ENCODE data around the gene PDCL2. TPM values are rescaled to one million over a fixed set of nuclear protein-coding genes. Genes with fewer than 3 reads are reported as not detected.

Gene PDCL2
- polyA plus RNA-seq, 1 donor from 2014 or later, result not detected

DNA sequence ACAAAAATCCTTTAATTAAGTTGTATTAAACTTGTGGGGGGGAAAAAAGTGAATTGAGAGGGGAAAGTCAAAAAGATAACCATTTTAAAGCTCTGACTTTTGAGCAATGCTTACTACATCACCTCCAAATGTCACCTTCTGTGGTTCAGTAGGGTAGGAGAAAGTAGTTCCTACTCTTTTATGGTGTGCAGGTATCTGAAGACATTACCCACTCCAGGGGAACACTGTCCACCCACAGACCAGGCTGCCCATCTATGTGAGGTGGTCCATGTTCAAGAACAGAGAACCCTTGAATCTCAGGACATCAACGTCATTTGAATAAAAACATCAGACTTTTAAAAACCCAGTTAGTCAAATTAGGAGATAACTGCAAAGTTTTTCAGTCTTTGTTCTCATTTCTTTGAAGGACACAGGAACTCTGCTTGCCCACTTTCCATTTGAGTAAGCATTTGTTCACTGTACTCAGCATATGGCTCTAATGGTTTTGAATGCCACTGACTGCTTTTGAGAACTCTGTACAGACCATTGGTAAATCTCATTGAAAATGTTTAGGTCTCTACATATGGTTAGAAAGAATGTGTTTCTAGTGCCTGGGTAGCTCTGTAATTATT lies 25.6 kb upstream of the PDCL2 start:
- H2AFZ ChIP-seq (ENCODE audit: low read depth, low read length), result no peak overlapping the region
- no peak overlapping the region for H3K9ac ChIP-seq (ENCODE audit: low read length)
- H4K20me1 ChIP-seq (ENCODE audit: insufficient read depth), result no peaks in the 10 kb centered on the region
- H3K4me3 ChIP-seq (ENCODE audit: low read length), result no peak overlapping the region
- no peaks in the 10 kb centered on the region for H3K27me3 ChIP-seq (ENCODE audit: insufficient read depth, low read depth, low read length)
- H3K27ac ChIP-seq (ENCODE audit: low read length), result no peak overlapping the region
- H3K9me3 ChIP-seq (ENCODE audit: low read length), result no peaks in the 10 kb centered on the region
- no peaks in the 10 kb centered on the region for H3K9me2 ChIP-seq (ENCODE audit: insufficient read depth, low read length)
- H3F3A ChIP-seq (ENCODE audit: insufficient read depth, low read length, poor library complexity, severe bottlenecking), result no peaks in the 10 kb centered on the region
- TF ChIP-seq RAD21 (conservative IDR thresholded peaks at IDR 0.05) (no peak), CTCF (IDR thresholded peaks at IDR 0.05; ENCODE audit: poor library complexity, severe bottlenecking) (no peak), MXI1 (conservative IDR thresholded peaks at IDR 0.05; ENCODE audit: poor library complexity, severe bottlenecking) (no peak), TAF1 (IDR thresholded peaks at IDR 0.05; ENCODE audit: low read depth) (no peak), EZH2 (IDR thresholded peaks at IDR 0.05; ENCODE audit: borderline replicate concordance, insufficient read depth, low read length, poor library complexity, severe bottlenecking) (no peak), EP300 (conservative IDR thresholded peaks at IDR 0.05; ENCODE audit: poor library complexity, severe bottlenecking) (no peak), SMC3 (conservative IDR thresholded peaks at IDR 0.05; ENCODE audit: poor library complexity) (no peak), POLR2AphosphoS5 (IDR thresholded peaks at IDR 0.05) (no peak), REST (IDR thresholded peaks at IDR 0.05; ENCODE audit: borderline replicate concordance) (no peak)
- no peaks in the 10 kb centered on the region for H3K36me3 ChIP-seq (ENCODE audit: insufficient read depth, low read length)
- H3K79me2 ChIP-seq (replicated peaks; ENCODE audit: insufficient read depth, low read length), result no peaks in the 10 kb centered on the region
- H3K4me2 ChIP-seq (ENCODE audit: low read length), result no peak overlapping the region

DNA sequence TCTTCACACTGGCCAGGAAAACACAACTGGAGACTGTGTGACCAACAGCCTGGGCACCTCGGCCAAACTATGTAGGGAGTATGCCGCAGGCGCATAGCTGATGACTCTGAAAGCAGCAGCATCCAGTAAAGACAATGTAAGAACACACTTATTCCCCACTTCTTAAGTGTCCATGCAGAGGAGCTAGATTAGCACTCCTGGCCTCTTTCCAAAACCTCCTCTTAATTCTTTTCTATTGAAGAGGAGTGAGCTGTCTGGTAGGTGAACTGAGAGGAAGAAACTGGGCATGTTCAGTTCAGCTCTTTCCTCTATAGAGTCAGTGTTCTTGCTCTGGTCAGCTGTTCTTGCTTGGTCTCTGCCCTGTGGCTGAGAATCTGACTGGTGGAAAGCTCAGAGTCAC lies 23.0 kb upstream of the PDCL2 start:
- H3F3A ChIP-seq (ENCODE audit: insufficient read depth, low read length, poor library complexity, severe bottlenecking), result no peaks in the 10 kb centered on the region
- no peak for TF ChIP-seq RAD21 (conservative IDR thresholded peaks at IDR 0.05)
- no peak for TF ChIP-seq EP300 (conservative IDR thresholded peaks at IDR 0.05; ENCODE audit: poor library complexity, severe bottlenecking)
- TF ChIP-seq EZH2 (IDR thresholded peaks at IDR 0.05; ENCODE audit: borderline replicate concordance, insufficient read depth, low read length, poor library complexity, severe bottlenecking), result no peak
- no peak for TF ChIP-seq CTCF (IDR thresholded peaks at IDR 0.05; ENCODE audit: poor library complexity, severe bottlenecking)
- no peak overlapping the region for H3K27ac ChIP-seq (ENCODE audit: low read length)
- H3K4me2 ChIP-seq (ENCODE audit: low read length), result no peak overlapping the region
- H3K36me3 ChIP-seq (ENCODE audit: insufficient read depth, low read length), result no peaks in the 10 kb centered on the region
- no peaks in the 10 kb centered on the region for H3K9me2 ChIP-seq (ENCODE audit: insufficient read depth, low read length)
- H2AFZ ChIP-seq (ENCODE audit: low read depth, low read length), result no peak overlapping the region
- no peaks in the 10 kb centered on the region for H4K20me1 ChIP-seq (ENCODE audit: insufficient read depth)
- no peak overlapping the region for H3K4me3 ChIP-seq (ENCODE audit: low read length)
- H3K9me3 ChIP-seq (ENCODE audit: low read length), result no peaks in the 10 kb centered on the region
- no peak overlapping the region for H3K9ac ChIP-seq (ENCODE audit: low read length)
- no peaks in the 10 kb centered on the region for H3K79me2 ChIP-seq (replicated peaks; ENCODE audit: insufficient read depth, low read length)
- H3K27me3 ChIP-seq (ENCODE audit: insufficient read depth, low read depth, low read length), result no peaks in the 10 kb centered on the region

Data from neural cell (in vitro differentiated cells).